Ascending aorta (tissue), 2 donors: ENCODE data around the gene NUDT21. TPM values are rescaled to one million over a fixed set of nuclear protein-coding genes. Genes with fewer than 3 reads are reported as not detected.

Experiments used
- DNase-seq, 2 donors: peaks; one replicate each; pipeline ENCODE4 v3.0.0-alpha.2; 2019; ENCODE audit warnings: low spot score in 2 of 2
- H3K27ac ChIP-seq, 2 donors: fragments of 200-600 bp; sonication (generic); one replicate each; pipeline ENCODE4 v1.5.1; 2016 to 2017; ENCODE audit warnings: mild to moderate bottlenecking in 1 of 2
- H3K27me3 ChIP-seq: fragments of 200-600 bp; sonication (generic); one replicate; pipeline ENCODE4 v1.5.1; 2017
- H3K36me3 ChIP-seq, 2 donors: fragments of 200-600 bp; sonication (generic); one replicate each; pipeline ENCODE4 v1.5.1; 2016
- H3K4me1 ChIP-seq, 2 donors: fragments of 200-600 bp; sonication (generic); one replicate each; pipeline ENCODE4 v1.5.1; 2016 to 2017; ENCODE audit warnings: mild to moderate bottlenecking in 1 of 2
- H3K4me3 ChIP-seq, 2 donors: fragments of 200-600 bp; sonication (generic); one replicate each; pipeline ENCODE4 v1.5.1; 2016 to 2017; ENCODE audit warnings: mild to moderate bottlenecking in 1 of 2
- H3K9me3 ChIP-seq, 2 donors: fragments of 200-600 bp; sonication (generic); one replicate each; pipeline ENCODE4 v1.5.1; 2016
- CTCF ChIP-seq, 3 experiments: fragments of 200-600 bp in 2 of 3; fragments of 450-650 bp in 1 of 3; sonication (generic) in 2 of 3; IDR thresholded peaks; one replicate each; pipeline ENCODE4 v1.5.1; 2016 to 2019; ENCODE audit warnings: antibody characterized with exemption in 3 of 3, mild to moderate bottlenecking in 1 of 3, moderate library complexity in 1 of 3
- intact Hi-C: fragments of 100-400 bp; cut with DNase I; formaldehyde crosslinking; loops from one replicate; pipeline ENCODE4 v1.15.1; 2023
- total RNA-seq: library from RNA; depleted of rRNA; stranded (reverse); fragments of >200 nt; gene quantifications from one replicate; pipeline ENCODE4 v1.1.0, GENCODE V29; 2016

Gene NUDT21
- total RNA-seq, 1 donor from 2014 or later: 5.3 TPM

DNA sequence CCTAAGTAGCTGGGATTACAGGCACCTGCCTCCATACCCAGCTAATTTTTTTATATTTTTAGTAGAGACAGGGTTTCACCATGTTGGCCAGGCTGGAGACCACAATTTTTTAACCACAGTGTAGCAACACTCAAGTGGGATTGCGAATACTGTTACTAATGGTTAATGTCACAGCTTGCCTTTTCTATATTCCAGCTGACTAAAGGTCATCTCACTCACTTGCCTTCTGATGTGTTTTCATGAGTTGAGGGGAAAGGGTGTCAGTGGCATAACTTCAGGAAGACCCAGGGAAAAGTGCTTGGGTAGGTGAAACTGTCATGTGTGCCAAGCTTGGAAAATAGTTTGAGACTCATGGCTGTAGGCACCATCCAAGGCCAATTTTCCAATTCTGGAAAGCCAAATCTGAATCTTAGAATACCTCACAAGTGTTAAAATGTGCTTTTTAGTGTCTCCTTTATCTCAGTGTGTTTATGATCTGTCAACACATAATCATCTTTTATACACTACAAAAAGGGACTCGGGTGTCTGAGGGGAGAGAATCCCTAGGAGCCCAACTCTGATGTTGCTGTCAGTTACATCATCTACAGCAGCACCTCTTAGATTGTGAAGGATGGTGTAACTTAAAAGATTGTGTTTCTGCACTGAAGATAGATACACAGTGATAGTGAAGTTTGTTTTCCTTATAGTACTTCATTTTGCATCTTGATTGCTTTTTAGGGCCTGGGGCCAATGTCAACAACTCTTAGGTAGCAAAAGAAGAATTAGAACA, 27.3 kb upstream of the NUDT21 start:
- H3K27ac ChIP-seq: no peak overlapping the region
- no peaks in the 10 kb centered on the region for H3K27me3 ChIP-seq
- H3K36me3 ChIP-seq: peaks cover 33 to 75% of the 10 kb centered on the region in 2 donors
- no peak for DNase-seq
- H3K4me3 ChIP-seq: no peak overlapping the region
- H3K4me1 ChIP-seq: no peaks in the 10 kb centered on the region
- no peak for TF ChIP-seq CTCF (IDR thresholded peaks at IDR 0.05)
- no peaks in the 10 kb centered on the region for H3K9me3 ChIP-seq
- intact Hi-C loops: no loop called here

GRCh38 chr16:56477096-56477878, 26.2 kb upstream of the NUDT21 start:
- H3K4me1 ChIP-seq: no peaks in the 10 kb centered on the region
- H3K36me3 ChIP-seq: peaks cover 36 to 75% of the 10 kb centered on the region in 2 donors
- no peaks in the 10 kb centered on the region for H3K27me3 ChIP-seq
- no peak overlapping the region for H3K27ac ChIP-seq
- intact Hi-C loops: no loop called here
- H3K4me3 ChIP-seq: no peak overlapping the region
- no peaks in the 10 kb centered on the region for H3K9me3 ChIP-seq
- no peak for DNase-seq
- no peak for TF ChIP-seq CTCF (IDR thresholded peaks at IDR 0.05)

GRCh38 chr16:56475201-56475600, 24.1 kb upstream of the NUDT21 start:
- Histone ChIP-seq H3K27me3 (no peaks in the 10 kb centered on the region), H3K36me3 (peaks cover 57 to 86% of the 10 kb centered on the region in 2 donors), H3K4me3 (no peak overlapping the region), H3K9me3 (no peaks in the 10 kb centered on the region), H3K4me1 (no peaks in the 10 kb centered on the region), H3K27ac (no peak overlapping the region)
- TF ChIP-seq CTCF (IDR thresholded peaks at IDR 0.05): no peak
- intact Hi-C loops: no loop called here
- DNase-seq: no peak

DNA sequence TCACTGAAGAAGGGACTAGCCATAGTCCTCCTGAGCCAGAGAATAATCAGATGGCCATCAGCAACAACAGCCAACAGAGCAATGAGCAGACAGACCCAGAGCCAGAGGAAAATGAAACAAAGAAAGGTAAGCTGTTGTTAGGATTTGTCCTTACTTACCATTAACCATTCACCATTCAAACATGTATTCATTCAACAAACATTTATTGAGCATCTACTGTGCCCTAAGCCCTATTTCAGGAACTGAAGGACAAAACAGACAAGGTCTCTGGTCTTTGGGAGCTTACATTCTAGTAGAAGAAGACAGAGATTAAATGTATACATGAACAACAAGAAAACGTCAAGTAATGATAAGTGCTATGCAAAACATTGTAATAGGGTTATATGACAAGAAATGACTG, 19.5 kb upstream of the NUDT21 start:
- Histone ChIP-seq H3K9me3 (no peaks in the 10 kb centered on the region), H3K36me3 (peaks cover 82 to 97% of the 10 kb centered on the region in 2 donors), H3K4me3 (no peak overlapping the region), H3K27me3 (no peaks in the 10 kb centered on the region), H3K4me1 (no peaks in the 10 kb centered on the region), H3K27ac (no peak overlapping the region)
- no peak for DNase-seq
- intact Hi-C loops: no loop called here
- no peak for TF ChIP-seq CTCF (IDR thresholded peaks at IDR 0.05)

DNA sequence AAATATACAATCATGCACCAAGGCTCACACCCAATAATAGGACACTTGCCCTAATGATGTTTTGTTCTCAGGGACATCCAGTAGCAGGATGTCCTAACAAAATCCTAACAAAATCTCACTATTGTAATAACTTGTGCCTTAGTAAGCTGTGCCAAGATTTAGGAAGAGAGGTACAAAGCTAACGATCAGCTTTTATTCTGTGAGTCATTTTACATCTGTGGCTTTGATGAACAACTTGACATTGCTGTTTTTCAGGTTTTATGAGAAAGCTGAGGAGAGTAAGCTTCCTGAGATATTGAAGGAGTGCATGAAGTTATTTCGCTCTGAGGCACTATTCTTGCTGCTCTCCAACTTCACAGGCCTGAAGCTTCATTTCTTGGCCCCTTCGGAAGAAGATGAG, 19.1 kb upstream of the NUDT21 start:
- peaks cover 82 to 95% of the 10 kb centered on the region in 2 donors for H3K36me3 ChIP-seq
- intact Hi-C loops: no loop called here
- H3K9me3 ChIP-seq: no peaks in the 10 kb centered on the region
- H3K4me1 ChIP-seq: no peaks in the 10 kb centered on the region
- H3K4me3 ChIP-seq: no peak overlapping the region
- DNase-seq: no peak
- H3K27me3 ChIP-seq: no peaks in the 10 kb centered on the region
- H3K27ac ChIP-seq: no peak overlapping the region
- TF ChIP-seq CTCF (IDR thresholded peaks at IDR 0.05): no peak
